GM19099 (cell line): ENCODE measurements around the gene UGT2B11.

Source experiments
- POLR2A ChIP-seq: IDR thresholded peaks from 3 replicates; pipeline ENCODE4 v1.6.1; 2011; ENCODE audit warnings: low read depth; ENCODE audit not compliant: insufficient read length; ENCODE audit errors: extremely low read depth

Gene UGT2B11

DNA sequence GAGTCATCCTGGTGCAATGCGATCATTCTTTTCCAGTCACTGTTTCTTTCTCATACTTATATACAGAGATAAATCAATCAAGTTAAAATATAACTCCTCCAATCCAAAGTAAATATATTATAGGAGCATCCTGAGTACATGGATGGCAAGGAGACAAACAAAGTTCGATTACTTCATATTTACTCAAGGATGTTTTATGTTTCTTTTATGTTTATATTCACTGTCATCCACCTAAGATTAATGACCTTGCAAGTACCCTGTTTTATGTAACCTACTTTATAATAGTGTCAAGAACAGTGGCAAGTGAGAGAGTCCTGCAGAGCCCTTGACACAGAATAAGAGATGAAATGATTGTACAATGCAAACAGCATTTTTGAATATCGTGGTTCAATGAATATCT lies at the start of gene UGT2B11:
Gene UGT2B11, minus strand, starts transcription at position 33 of the 400 bp plus-strand sequence. Its CDS starts 26 bp downstream, at position 7.
- no peak for TF ChIP-seq POLR2A

DNA sequence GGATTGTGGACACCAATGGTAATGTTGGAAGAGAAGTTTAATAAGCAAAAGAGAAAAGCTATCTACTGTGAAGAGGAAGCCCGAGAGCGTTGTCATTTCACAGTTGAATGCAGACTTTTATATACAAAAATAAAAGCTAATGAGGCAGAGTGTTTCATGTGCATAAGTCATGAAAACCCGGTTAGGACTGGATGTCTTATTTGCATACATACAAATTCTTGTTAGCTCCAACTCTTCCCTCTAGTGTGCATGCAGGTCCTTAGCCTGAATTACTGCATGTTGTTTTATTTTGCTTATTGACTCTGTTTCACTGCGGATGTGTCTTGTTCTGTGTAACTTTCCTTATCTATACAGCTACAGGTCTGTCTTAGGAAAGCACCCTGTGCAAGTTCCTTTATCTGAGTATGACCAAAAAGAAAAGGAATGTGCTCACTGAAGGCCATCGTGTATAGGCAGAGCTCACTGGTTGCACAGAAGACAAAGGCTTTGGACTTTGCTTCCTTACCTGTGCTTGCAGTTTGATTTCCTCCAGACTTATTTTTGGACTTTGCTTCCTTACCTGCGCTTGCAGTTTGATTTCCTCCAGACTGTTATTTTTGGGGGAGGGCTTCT lies 25.1 kb upstream of the UGT2B11 start:
- TF ChIP-seq POLR2A, result no peak

DNA sequence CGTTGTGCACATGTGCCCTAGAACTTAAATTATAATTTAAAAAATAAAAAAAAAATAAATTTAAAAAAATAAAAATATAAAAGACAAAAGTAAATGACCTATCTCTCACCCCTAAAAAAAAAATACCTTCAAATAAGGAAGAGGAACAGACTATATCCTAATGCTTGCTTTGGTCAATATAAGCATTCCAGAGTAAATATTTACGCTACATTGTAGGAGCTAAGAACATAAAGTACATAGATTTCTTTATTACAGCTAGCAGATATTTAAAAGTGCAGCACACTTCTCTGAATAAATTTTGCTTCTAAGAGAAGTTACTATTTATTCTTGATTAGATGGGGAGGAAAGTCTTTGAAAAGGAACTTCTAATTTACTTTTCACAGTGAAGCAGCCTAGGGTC lies 24.5 kb upstream of the UGT2B11 start:
- no peak for TF ChIP-seq POLR2A

DNA sequence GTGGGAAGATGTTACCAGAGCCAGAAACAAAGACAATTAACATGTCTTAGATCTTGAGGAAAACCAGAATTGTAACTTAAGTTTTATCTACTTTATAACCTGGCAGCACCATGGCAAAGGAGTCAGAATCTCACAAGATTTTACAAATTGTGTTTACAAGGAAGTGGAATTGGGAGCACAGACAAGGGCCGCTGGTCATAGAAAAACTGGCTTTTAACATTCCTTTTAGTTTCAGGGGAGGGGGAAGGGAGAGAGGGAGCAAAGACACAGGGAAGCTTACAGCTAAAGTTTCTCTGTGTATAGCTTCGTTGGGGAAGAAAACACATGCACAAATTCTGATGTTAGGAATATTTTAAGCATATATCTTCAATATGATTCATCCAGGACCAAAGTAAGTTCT lies 10.3 kb upstream of the UGT2B11 start:
- TF ChIP-seq POLR2A, result no peak

DNA sequence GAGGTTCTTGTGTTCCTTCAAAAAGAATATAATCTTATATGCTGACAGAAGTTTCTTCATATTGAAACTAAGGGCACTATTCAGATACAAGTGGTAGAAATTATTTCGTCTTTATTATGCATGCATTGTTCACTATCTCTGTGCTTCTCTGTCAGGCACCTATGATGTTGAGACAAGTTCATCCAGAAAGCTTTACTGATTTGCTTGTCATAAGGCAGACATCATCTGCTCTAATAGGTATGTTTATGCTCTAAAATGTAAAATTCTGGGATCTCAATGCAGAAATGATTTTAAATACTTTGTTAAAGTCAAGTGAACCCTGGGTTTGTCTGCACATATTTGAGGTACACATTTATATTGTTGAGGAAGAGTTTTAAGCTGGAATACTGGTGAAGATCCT lies 3.6 kb downstream of the UGT2B11 start:
- no peak for TF ChIP-seq POLR2A

DNA sequence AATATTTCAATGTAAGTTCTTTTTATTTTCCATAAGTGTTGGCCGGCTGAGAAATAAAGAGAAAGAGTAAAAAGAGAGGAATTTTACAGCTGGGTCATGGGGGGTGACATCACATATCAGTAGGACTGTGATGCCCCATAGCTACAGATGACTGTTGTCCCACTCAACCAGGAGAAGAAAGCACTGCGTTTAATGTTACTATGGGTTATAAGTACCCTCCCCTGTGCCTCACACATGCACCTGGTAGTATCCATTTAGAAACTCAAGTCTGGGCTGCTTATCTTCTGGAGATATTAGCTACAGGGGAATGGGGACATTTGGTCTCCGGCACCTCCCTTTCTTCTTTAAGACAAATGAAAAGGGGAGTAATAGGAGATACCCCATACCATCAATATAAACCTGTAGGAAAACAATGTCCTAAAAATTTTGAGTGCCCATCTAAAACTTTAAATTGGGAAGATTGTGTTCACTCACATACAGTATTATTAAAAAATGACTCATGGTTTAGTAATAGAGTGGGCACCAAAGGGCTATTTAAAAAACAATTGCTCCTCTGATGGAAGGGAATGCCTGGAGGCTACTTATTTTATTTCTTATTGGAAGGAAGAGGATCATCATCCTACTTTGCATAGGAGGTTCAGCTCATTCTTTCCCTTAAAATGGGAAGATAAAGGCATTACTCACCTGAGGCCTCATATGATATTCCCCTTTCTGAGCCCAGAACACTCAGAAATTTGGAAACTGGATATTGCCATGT lies 18.2 kb downstream of the UGT2B11 start:
- TF ChIP-seq POLR2A, result no peak

DNA sequence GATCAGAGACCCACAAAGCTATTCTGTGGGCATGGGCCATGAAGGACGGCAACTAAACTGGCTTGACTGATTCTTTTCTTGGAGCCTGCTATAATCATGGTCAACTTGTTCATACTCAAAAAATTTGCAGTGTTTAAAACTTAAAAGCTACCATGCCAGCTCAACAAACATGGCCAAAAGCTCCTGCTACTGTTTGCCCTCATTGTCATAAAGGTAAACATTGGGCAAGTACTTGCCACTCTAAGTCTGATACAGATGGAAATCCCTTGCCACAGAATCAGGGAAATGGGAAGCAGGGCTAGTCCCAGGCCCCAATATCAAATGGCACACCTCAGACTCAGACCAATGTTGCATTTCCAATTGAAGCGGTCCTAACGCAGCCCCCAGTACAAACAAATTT lies 20.4 kb downstream of the UGT2B11 start:
- no peak for TF ChIP-seq POLR2A

DNA sequence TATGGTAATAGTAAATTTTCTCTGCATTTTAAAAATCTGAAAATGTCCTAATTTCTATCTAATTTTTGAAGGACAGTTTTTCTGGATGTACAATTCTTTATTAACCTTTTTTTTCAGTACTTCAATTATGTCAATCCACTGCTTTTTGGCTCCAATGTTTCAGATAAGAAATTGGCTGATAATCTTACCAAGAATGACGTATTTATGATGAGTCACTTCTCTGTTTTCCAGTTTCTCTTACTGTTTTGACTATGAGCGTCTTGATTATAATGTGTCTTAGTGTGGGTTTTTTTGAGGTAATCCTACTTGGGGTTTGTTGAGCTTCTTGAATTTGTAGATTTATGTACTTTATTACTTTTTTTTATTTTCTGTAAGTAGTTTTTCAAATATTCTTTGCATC lies 47.2 kb downstream of the UGT2B11 start:
- no peak for TF ChIP-seq POLR2A

DNA sequence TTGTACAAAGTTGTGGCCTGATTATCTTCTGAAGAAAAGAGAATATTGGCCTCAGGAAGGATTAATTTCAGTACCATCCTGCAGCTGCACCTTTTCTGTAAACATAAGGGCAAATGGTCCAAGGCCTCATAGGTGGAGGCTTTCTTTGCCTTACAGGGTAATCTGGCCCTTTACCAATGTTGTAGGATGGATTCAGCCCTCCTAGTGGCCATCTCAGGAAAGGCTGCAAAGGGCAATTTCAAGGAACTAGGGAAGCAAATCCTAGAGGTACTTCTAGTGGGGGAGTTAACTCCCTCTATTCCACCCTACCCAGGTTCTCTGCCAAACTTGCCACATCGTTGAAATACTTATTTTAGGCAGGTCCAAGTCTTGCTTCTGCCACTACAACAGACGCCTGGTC lies 57.6 kb downstream of the UGT2B11 start:
- TF ChIP-seq POLR2A, result no peak

DNA sequence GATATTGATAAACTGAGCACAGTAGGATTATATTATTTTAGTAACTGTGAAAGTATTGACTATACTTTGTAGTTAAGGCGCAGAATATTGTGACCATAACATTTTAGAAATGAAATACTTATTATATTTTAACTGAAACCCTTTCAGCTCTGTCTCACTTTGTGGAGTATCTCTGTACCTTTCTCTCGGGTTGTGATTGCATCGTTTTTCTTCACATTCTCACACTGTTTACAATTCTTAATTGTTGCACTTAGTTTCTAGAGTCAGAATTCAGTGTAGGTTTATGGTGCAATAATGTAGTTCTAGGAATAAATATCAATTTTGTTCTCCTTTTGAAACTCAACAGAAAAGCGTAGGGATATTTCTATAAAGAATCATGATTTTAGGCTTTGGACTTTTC lies 60.5 kb downstream of the UGT2B11 start:
- no peak for TF ChIP-seq POLR2A
